Measurements from ENCODE around the gene SIRT7.

DNA sequence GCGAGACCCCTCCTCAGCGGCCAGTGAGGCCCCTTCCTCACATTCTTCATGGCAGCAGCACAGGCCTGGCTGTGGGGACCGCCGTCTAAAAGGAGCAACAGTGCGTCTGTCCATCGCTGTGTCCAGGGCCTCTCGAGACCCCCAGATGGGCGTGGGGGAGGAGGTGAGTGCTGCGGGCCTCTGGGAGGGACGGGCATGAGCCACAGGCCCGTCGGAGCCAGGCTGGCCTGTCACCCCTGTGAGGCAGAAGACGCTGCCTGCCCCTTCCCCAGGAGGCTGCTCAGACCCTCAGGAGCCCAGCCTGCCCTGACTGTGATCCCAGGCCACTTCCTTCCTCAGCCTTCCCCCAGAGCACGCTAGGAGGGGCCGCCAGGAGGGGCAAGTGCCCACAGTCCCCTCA, 21.2 kb upstream of the SIRT7 start:
- TF ChIP-seq ZNF274 (IDR thresholded peaks at IDR 0.05; ENCODE audit: low read depth, low read length) (no peak), YY1 (IDR thresholded peaks at IDR 0.05; ENCODE audit: insufficient read depth, insufficient read length) (no peak)

Data from NT2/D1 (cell line).